Measurements from ENCODE around the gene HDHD5.

GRCh38 chr22:17105143-17106129 is 53.6 kb downstream of the HDHD5 start:
- TF ChIP-seq, protein P1, sequence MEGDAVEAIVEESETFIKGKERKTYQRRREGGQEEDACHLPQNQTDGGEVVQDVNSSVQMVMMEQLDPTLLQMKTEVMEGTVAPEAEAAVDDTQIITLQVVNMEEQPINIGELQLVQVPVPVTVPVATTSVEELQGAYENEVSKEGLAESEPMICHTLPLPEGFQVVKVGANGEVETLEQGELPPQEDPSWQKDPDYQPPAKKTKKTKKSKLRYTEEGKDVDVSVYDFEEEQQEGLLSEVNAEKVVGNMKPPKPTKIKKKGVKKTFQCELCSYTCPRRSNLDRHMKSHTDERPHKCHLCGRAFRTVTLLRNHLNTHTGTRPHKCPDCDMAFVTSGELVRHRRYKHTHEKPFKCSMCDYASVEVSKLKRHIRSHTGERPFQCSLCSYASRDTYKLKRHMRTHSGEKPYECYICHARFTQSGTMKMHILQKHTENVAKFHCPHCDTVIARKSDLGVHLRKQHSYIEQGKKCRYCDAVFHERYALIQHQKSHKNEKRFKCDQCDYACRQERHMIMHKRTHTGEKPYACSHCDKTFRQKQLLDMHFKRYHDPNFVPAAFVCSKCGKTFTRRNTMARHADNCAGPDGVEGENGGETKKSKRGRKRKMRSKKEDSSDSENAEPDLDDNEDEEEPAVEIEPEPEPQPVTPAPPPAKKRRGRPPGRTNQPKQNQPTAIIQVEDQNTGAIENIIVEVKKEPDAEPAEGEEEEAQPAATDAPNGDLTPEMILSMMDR (IDR thresholded peaks at IDR 0.05), result no peak
- no peak for TF ChIP-seq POLR2A (IDR thresholded peaks at IDR 0.05)
